22Rv1 (cell line): ENCODE measurements around the gene ARPC1A.
"Not testable (repeated sequence)": the region's sequence is repeated elsewhere in the genome, so short reads cannot be mapped to it uniquely, and the experiment has no call there.

Experiments
- H3K27ac ChIP-seq: fragments of 450-650 bp; 2 replicates; pipeline ENCODE4 v1.5.1; 2017
- ZFX ChIP-seq: fragments of 450-650 bp; IDR thresholded peaks from 2 replicates; pipeline ENCODE4 v1.6.1; 2017; ENCODE audit warnings: antibody characterized with exemption, borderline replicate concordance
- TF ChIP-seq, protein P1 (sequence below): fragments of 450-650 bp; IDR thresholded peaks from 2 replicates; pipeline ENCODE4 v1.5.1; 2017; ENCODE audit warnings: mild to moderate bottlenecking

Gene ARPC1A

DNA sequence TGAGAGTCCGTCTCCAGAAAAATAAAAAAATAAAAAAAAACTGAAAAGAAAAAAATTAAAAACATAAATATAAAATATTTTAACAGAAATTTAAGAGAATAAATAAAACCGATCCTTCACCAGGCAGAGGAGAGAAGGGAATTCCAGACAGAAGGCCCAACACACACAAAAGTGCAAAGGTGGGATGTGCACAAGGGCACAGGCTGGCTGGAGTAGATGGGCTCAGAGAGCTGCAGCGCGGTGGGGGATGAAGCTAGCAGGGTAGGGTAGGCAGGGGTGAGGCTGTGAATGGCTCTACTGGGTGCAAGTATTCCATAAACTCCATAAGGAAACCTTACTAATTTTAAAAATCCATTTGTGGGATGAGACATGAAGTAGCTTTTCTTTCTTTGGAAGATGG lies 15.7 kb upstream of the ARPC1A start:
- TF ChIP-seq ZFX, result no peak
- TF ChIP-seq, protein P1, sequence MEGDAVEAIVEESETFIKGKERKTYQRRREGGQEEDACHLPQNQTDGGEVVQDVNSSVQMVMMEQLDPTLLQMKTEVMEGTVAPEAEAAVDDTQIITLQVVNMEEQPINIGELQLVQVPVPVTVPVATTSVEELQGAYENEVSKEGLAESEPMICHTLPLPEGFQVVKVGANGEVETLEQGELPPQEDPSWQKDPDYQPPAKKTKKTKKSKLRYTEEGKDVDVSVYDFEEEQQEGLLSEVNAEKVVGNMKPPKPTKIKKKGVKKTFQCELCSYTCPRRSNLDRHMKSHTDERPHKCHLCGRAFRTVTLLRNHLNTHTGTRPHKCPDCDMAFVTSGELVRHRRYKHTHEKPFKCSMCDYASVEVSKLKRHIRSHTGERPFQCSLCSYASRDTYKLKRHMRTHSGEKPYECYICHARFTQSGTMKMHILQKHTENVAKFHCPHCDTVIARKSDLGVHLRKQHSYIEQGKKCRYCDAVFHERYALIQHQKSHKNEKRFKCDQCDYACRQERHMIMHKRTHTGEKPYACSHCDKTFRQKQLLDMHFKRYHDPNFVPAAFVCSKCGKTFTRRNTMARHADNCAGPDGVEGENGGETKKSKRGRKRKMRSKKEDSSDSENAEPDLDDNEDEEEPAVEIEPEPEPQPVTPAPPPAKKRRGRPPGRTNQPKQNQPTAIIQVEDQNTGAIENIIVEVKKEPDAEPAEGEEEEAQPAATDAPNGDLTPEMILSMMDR, result no peak
- H3K27ac ChIP-seq, result no peak overlapping the region

DNA sequence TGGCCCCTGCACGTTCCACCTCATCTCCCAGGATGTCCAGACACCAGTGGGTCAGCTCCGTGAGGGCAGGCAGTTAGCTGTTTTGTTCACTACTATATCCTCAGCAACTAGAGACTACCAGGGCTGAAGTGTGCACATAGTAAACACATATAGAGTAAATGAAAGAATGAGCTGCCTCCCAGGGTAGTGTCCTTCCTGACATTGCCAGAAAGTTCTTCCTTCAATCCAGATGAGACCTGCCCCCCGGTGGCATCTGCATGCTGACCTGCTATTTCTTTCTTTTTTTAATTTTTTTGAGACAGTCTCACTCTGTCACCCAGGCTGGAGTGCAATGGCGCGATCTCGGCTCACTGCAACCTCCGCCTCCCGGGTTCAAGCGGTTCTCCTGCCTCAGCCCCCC lies 14.0 kb upstream of the ARPC1A start:
- TF ChIP-seq, protein P1, result no peak
- TF ChIP-seq ZFX, result no peak
- no peak overlapping the region for H3K27ac ChIP-seq

DNA sequence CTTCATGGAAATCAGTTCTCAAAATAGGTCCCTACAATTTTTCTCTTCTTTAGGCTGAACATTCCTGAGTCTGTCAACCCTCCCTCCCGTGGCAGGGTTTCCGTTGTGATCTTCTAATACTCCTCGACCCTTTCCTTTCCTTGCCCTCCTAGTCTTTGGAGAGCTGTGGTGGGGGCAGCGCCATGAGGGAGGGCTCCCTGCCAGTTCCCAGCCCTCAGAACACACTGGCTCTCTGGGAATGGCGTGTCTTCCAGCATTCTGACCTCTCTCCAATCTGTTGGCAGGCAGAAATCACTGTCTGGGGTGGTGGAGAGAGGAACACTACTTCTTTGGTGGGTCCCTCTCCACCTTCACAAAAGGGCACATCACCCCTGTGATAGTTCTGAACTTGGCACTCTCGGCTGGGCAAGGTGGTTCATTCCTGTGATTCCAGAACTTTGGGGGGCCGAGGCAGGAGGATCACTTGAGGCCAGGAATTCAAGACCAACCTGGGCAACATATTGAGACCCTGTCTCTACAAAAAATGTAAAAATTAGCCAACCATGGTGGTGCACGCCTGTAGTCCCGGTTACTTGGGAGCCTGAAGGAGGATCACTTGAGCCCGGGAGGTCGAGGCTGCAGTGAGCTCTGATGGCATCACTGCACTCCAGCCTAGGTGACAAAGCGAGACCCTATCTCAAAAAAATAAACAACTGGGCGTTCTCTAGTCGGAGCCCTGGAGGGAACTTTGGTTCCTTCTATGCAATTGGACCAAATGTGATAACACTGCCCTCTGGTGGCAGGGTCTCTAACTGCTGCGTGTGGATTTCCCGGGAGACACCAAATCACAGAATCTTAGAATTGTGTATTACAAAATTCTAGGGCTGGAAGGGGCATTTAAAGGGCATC lies 13.1 kb upstream of the ARPC1A start:
- H3K27ac ChIP-seq, result no peak overlapping the region
- TF ChIP-seq ZFX, result no peak
- TF ChIP-seq, protein P1, result peak; percentile 95

DNA sequence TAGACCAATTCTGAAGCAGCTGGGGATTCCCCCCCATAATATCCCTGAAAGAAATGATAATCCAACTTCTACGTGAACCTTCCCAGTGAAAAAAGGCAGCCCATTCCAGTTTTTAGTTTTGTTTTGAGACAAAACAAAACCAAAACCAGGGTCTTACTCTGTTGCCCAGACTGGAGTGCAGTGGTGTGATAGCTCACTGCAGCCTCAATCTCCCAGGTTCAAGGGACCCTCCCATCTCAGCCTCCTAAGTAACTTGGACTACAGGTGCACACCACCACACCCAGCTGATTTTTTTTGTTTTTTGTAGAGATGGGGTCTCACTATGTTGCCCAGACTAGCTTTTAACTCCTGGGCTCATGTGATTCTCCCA lies 12.5 kb upstream of the ARPC1A start:
- TF ChIP-seq, protein P1, result peak; percentile 73
- no peak for TF ChIP-seq ZFX
- no peak overlapping the region for H3K27ac ChIP-seq

DNA sequence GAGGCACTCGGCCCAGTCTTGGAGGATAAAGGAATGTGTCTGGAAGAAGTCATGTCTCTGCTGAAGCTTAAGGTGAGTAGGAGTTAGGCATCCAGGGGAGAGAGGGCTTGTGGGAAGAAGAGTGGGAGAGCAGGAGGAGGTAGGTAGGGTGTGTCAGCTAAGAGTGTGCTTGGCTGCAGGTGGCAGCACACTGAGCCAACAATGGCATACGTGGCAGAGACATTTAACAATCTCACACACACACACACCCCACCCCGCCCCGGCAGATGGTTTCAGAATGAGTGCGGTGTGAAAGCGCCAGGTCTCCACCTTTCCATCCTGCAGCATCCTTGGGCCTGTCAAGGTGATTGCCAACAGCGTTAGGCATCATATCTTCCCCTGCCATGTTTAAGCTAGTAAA lies 11.2 kb upstream of the ARPC1A start:
- TF ChIP-seq, protein P1, result no peak
- no peak for TF ChIP-seq ZFX
- H3K27ac ChIP-seq, result no peak overlapping the region

DNA sequence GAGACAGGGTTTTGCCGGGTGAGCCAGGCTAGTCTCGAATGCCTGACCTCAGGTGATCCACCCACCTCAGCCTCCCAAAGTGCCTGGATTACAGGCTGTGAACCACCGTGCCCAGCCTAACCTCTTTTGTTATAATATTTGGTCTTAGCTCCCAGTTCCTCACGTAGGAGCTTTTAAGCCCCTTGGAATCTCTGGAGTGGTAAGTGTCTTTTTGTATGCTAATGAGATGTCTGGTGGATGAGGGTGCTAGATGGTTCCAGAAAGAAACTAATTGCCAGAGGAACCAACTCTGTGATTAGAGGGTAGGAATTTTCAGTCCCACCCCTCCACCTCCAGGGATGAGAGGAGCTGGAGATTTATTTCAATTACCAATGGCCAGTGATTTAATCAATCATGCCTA lies 5.3 kb upstream of the ARPC1A start:
- no peak overlapping the region for H3K27ac ChIP-seq
- no peak for TF ChIP-seq ZFX
- TF ChIP-seq, protein P1, result no peak

DNA sequence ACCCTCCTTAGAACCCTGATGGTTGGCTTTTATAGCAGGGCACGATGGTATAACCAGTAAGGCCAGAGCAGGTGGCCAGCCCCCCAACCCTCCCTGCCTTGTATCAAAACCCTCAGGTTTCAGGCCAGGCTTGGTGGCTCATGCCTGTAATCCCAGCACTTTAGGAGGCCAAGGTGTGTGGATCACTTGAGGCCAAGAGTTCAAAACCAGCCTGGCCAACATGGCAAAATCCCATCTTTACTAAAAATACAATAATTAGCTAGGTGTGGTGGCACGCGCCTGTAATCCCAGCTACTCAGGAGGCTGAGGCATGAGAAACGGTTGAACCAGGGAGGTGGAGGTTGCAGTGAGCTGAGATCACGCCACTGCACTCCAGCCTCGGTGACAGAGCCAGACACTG lies 3.0 kb upstream of the ARPC1A start:
- H3K27ac ChIP-seq, result not testable (repeated sequence)

DNA sequence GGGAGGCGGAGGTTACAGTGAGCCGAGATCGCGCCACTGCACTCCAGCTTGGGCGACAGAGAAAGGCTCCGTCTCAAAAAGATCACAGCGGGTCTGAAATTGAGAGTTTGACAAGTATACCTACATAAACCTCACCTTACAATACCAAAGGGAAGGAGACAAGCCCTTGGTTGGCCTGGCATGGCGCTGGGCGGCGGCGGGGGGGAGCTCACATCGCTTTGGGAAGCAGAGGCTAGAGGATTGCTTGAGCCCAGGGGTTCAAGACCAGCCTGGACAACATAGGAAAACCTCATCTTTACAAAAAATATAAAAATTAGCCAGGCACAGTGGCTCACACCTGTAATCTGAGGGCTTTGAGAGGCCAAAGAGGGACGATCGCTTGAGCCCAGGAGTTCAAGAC lies 1.1 kb upstream of the ARPC1A start:
- H3K27ac ChIP-seq, result peak overlapping the region; percentile 76; the same call in 1 of the 2 replicates
- no peak for TF ChIP-seq ZFX
- TF ChIP-seq, protein P1, result no peak
